Measurements from ENCODE around the gene LRRC49.

- TF ChIP-seq CTCF (IDR thresholded peaks at IDR 0.05) (no peak), POLR2AphosphoS5 (IDR thresholded peaks at IDR 0.05) (no peak), POLR2A (IDR thresholded peaks at IDR 0.05) (no peak), EP300 (IDR thresholded peaks at IDR 0.05) (no peak)
These were observed 13.2 kb upstream of the LRRC49 start for GRCh38 chr15:70879401-70879800.

Data from upper lobe of left lung (tissue), 4 donors.